NCI-H2227 (cell line): ENCODE data around the gene EXTL2.
A peak's percentile ranks its signal among the peaks of the same experiment; 100 is the strongest.
"Not testable (repeated sequence)": the region's sequence is repeated elsewhere in the genome, so short reads cannot be mapped to it uniquely, and the experiment has no call there.

Source experiments
- DNase-seq: peaks from one replicate; lab custom pipeline; 2025; ENCODE audit not compliant: unreplicated experiment; lab: John Stamatoyannopoulos, UW

EXTL2 gene

GRCh38 chr1:100903777-100904176 is 9.1 kb upstream of the EXTL2 start:
- no peak for DNase-seq

- no peak for DNase-seq
Measured at GRCh38 chr1:100902365-100902764, 7.7 kb upstream of the EXTL2 start.

DNA sequence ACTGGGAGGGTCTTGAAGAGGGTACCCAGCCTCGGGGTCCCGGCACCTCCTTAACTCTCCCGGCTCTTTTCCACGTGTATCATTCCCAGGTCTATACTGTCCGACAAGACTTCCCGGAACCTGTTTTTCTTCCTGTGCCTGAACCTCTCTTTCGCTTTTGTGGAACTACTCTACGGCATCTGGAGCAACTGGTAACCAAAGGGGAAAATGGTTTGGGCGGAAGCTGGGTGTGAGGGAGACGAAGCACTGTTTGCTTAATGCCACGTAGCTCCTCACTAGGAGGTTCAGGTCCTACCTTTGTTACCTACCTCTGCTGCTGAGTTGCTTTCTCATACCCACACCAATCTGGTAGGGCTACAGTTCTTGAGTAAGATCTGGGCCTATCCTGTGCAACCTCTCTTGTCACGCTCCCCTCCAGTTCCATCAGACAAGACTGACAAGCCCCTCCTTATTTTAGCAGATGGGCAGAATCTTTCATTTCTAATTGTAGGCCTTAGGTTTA is 1.9 kb upstream of the EXTL2 start:
- DNase-seq, result peak; percentile 54

GRCh38 chr1:100895540-100896480 is 1.2 kb upstream of the EXTL2 start, which contains the start of gene SLC30A7:
SLC30A7 (plus strand) TSS chr1:100896090; CDS start chr1:100896263, 173 bp downstream.
- DNase-seq, result peak; percentile 92

- DNase-seq, result no peak
Measured at GRCh38 chr1:100893718-100894117, 924 bp downstream of the EXTL2 start.

DNA sequence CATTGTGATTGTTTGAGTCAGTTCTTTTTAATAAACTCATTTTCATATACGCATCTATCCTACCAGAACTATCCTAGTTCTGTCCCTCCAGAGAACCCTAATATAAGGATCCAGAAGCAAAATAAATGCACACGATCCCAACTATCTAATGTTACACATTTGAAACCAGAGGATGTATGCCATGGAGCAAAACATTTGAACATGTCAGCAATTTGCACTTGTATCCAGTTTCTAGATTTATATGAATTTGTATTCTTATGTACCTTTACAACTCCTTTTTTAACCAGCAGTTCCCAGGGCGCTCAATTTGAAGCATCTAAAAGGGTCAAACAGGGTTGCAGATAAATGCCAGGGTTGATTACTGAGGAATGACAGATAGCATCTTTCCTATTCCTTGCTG is 2.1 kb downstream of the EXTL2 start:
- DNase-seq, result no peak

DNA sequence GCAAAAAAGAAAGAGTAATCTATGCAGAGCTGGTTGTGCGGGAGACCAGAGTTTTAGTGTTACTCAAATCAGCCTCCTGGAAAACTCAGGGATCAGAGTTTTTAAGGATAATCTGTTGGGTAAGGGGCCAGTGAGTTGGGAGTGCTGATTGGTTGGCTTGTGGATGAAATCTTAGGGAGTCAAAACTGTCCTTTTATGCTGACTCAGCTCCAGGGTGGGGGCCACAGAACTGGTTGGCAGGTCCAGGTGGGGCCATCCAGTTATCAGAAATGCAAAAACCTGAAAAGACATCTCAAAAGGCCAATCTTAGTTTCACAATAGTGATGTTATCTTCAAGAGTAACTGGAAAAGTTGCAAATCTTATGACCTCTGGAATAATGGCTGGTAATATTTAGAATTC is 3.3 kb downstream of the EXTL2 start:
- DNase-seq, result no peak

- DNase-seq, result not testable (repeated sequence)
Measured at GRCh38 chr1:100889869-100890482, 4.7 kb downstream of the EXTL2 start.

GRCh38 chr1:100889007-100889406 is 5.6 kb downstream of the EXTL2 start:
- DNase-seq, result not testable (repeated sequence)

DNA sequence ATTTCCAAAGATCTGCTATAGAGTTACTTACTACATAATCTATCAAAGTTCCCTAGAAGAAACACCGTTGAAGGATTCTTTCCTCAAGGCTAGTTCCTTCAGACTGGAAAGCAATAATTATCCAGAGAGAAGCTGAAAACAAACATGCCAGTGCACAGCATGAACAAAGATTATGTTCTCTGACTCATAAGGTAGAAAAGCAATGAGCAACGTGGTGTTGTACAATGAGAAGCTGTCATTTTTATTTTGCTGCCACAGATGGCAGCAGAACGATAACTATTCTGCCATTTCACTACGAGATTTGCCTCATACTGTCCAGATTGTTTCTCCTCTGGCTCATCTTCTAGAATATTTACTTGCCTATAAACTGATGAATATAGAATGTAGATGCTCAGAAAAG is 10.7 kb downstream of the EXTL2 start:
- peak; percentile 61 for DNase-seq

DNA sequence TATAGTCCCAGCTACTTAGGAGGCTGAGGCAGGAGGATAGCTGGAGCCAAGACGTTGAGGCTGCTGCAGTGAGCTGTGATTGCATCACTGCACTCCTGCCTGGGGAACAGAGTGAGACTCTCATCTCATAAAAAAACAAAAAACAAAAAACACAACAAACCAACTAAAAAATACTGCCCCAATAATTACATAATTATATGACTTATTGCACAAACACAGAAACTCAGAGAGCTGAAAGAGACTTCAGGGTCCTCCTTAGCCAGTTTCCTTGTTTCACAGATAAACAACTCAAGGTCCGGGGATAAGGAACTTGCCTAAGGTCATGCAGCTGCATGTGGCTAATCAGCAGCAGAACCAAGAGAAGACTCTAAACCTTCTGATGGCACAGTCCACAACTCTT is 11.9 kb downstream of the EXTL2 start:
- no peak for DNase-seq

- DNase-seq, result no peak
Measured at GRCh38 chr1:100881687-100882086, 13.0 kb downstream of the EXTL2 start.

GRCh38 chr1:100879422-100879821 is 15.2 kb downstream of the EXTL2 start:
- DNase-seq, result no peak

DNA sequence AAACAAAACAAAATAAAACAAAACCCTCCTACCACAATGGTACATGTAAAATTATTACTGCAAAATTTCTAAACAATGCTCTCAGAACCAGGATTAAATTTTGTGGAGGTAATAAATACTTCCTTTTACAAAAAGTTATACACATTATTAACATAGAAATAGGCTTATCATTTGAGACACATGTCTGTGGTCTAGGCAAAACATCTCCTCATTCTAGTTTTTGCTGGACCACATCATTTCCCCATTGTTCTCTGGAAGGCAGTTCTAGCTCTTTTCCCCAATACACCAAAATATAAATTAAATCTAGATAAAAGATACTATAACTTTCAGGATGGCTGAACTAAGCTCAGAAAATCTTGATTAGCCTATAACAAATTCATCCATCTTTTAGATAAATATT is 18.4 kb downstream of the EXTL2 start:
- no peak for DNase-seq

- DNase-seq, result no peak
Measured at GRCh38 chr1:100875228-100875627, 19.4 kb downstream of the EXTL2 start.

DNA sequence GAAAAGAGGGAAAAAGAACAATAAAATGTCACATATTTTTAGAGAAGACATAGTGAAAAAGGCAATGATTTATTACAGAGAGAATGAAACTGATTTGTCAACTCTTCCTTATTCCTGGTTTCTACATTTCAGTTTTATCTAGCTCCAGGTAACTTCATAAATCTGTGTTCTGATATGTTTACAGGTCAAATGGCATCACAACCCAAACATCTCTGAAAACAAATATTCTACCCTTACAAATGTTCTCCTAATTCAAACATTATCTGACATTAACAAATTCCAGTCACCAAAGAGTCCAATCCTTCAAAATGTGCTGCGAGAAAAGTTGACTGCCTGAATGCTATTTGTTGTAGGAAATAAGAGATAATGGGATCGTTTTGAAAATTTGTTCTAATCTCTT is 20.2 kb downstream of the EXTL2 start:
- DNase-seq, result no peak

DNA sequence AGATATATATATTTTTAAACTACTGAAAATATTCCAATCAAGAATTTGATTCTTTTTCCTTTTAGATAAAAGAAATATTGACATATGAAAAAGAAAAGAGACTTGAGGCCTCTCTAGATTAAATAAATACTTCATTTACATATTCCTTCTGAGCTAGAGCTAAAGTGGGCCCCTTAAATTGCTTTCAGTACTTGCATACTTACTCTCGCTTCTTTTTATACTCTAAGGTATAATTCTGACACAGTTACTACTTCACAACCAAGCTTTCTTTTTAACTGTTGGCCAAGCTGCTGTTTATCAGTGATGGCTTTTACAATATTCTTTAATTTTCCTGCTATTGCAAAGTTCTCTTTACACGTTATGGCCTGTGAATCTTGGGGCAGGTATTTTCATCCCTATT is 24.6 kb downstream of the EXTL2 start:
- no peak for DNase-seq

- peak; percentile 33 for DNase-seq
Measured at GRCh38 chr1:100868364-100868995, 26.2 kb downstream of the EXTL2 start.

DNA sequence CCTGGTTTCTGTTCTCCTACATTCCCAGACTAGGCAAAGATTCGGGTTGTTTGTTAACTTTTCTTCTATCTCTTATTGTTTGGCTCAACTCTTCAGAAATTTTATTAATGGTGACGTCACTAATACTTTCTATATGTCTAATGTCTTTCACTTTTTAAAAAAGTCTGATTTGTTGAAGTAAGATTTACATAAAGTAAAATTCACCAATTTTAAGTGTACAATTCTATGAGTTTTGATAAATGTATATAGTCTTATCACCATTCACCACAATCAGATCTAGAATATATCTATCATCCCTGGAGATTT is 27.8 kb downstream of the EXTL2 start:
- DNase-seq, result no peak

- DNase-seq, result no peak
Measured at GRCh38 chr1:100866041-100866900, 28.4 kb downstream of the EXTL2 start.

DNA sequence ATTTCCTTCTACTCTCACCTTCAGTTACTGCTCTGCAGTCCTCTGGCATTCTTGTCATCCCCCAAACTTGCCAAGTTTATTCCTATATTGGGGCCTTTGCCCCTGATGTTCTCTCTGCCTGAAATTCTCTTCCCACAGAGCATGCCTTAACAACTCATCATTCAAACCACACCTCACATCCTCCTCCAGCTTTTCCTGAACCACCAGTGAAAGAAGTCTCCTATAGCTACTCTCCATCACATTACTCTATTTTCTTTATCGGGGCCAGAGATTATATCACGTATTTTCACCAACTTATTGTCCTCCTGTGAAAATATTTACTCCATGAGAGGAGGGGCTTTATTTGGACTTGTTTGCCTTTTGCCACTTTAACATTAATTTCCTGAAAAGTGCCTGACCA is 32.1 kb downstream of the EXTL2 start:
- no peak for DNase-seq
